ENCODE measurements around the gene PCDHGC3.

The PCDHGC3 gene

DNA sequence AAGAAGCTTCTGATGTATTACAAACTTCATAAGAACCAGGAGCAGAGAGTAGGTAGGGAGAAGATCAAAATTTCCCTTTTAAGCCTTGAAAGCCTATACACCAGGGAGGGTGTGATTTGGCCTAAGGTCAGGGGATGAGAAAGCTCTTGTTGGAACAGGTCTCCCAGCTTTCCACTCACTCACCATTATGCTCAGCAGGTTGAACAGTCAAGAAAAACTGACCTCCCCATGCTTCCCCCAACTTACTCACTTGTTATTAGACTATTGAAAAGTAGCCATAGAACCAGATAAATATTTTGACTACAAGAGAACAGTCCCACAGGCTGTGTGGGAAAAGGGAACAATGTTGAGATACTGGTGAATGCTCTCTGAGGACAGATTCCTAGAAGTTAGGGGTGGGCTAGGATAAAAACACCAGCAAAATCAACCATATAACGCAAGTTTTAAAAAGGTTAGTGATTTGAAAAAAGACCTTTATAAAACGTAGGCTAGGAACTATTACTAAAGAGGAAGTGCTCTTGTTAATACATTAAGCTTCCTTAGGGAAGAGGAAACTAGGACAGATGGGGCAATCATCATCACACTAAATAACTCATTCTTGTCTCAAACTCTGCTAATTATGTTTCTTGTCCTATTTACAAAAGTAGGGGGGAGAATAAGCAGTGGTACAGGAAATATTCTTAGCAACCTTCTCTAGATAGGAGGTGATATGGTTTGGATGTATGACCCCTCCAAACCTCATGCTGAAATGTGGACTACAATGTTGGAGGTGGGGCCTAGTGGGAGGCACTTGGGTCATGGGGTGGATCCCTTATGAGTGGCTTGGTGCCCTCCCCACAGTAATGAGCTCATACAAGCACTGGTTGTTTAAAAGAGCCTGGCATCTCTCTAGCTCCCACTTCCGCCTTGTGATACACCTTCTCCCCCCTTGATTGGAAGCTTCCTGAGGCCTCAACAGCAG is 44.1 kb downstream of the PCDHGC3 start:
- H3K9me3 ChIP-seq (ENCODE audit: control insufficient read depth, low read depth, low read length), result no peaks in the 10 kb centered on the region
- H3K9ac ChIP-seq (ENCODE audit: low read length), result no peak overlapping the region
- H3K4me1 ChIP-seq (ENCODE audit: control insufficient read depth, low read depth, low read length), result peaks cover 11% of the 10 kb centered on the region
- H3K36me3 ChIP-seq (ENCODE audit: control insufficient read depth, low read depth, low read length), result peaks cover 54% of the 10 kb centered on the region
- H3K4me3 ChIP-seq (ENCODE audit: low read length), result no peak overlapping the region
- no peaks in the 10 kb centered on the region for H3K27me3 ChIP-seq (ENCODE audit: control insufficient read depth, insufficient read depth, low read length)
- no peak overlapping the region for H3K27ac ChIP-seq (ENCODE audit: low read length)

GRCh38 chr5:141521244-141521781 is 45.5 kb downstream of the PCDHGC3 start:
- Histone ChIP-seq H3K9ac (ENCODE audit: low read length) (no peak overlapping the region), H3K4me3 (ENCODE audit: low read length) (no peak overlapping the region), H3K4me1 (ENCODE audit: control insufficient read depth, low read depth, low read length) (peaks cover 16% of the 10 kb centered on the region), H3K36me3 (ENCODE audit: control insufficient read depth, low read depth, low read length) (peaks cover 57% of the 10 kb centered on the region), H3K9me3 (ENCODE audit: control insufficient read depth, low read depth, low read length) (no peaks in the 10 kb centered on the region), H3K27me3 (ENCODE audit: control insufficient read depth, insufficient read depth, low read length) (no peaks in the 10 kb centered on the region), H3K27ac (ENCODE audit: low read length) (no peak overlapping the region)

- H3K27ac ChIP-seq (ENCODE audit: low read length), result no peak overlapping the region
- peaks cover 59% of the 10 kb centered on the region for H3K36me3 ChIP-seq (ENCODE audit: control insufficient read depth, low read depth, low read length)
- no peak overlapping the region for H3K9ac ChIP-seq (ENCODE audit: low read length)
- no peaks in the 10 kb centered on the region for H3K9me3 ChIP-seq (ENCODE audit: control insufficient read depth, low read depth, low read length)
- peaks cover 16% of the 10 kb centered on the region for H3K4me1 ChIP-seq (ENCODE audit: control insufficient read depth, low read depth, low read length)
- no peak overlapping the region for H3K4me3 ChIP-seq (ENCODE audit: low read length)
- H3K27me3 ChIP-seq (ENCODE audit: control insufficient read depth, insufficient read depth, low read length), result no peaks in the 10 kb centered on the region
Measured at GRCh38 chr5:141522301-141522700, 46.5 kb downstream of the PCDHGC3 start.

DNA sequence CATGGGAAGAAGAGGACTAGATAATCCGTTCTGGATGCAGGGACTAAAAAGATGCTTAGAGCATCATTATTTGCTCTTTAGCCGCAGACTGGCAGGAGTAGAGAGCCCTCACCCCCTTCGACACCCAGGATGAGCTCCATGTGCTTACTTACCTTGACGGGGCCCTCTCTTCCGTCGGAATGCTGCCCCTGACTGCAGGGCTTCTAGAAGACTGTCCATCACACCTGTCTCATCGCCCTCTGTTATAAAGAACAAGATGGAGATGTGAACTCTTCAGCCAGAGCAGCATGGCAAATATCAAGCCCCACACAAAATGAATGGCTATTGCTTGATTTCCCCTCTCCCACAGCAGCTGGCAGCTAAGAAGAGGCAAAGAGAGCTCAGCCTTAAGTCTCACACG is 48.2 kb downstream of the PCDHGC3 start:
- H3K4me1 ChIP-seq (ENCODE audit: control insufficient read depth, low read depth, low read length), result peaks cover 16% of the 10 kb centered on the region
- no peaks in the 10 kb centered on the region for H3K27me3 ChIP-seq (ENCODE audit: control insufficient read depth, insufficient read depth, low read length)
- H3K27ac ChIP-seq (ENCODE audit: low read length), result peak overlapping the region; percentile 21
- H3K4me3 ChIP-seq (ENCODE audit: low read length), result no peak overlapping the region
- no peaks in the 10 kb centered on the region for H3K9me3 ChIP-seq (ENCODE audit: control insufficient read depth, low read depth, low read length)
- H3K36me3 ChIP-seq (ENCODE audit: control insufficient read depth, low read depth, low read length), result peaks cover 74% of the 10 kb centered on the region
- H3K9ac ChIP-seq (ENCODE audit: low read length), result no peak overlapping the region

- Histone ChIP-seq H3K9me3 (ENCODE audit: control insufficient read depth, low read depth, low read length) (no peaks in the 10 kb centered on the region), H3K27ac (ENCODE audit: low read length) (peak overlapping the region; percentile 28), H3K36me3 (ENCODE audit: control insufficient read depth, low read depth, low read length) (peaks cover 69% of the 10 kb centered on the region), H3K27me3 (ENCODE audit: control insufficient read depth, insufficient read depth, low read length) (no peaks in the 10 kb centered on the region), H3K4me1 (ENCODE audit: control insufficient read depth, low read depth, low read length) (peaks cover 16% of the 10 kb centered on the region), H3K4me3 (ENCODE audit: low read length) (no peak overlapping the region), H3K9ac (ENCODE audit: low read length) (no peak overlapping the region)
Measured at GRCh38 chr5:141524604-141525597, 49.1 kb downstream of the PCDHGC3 start.

GRCh38 chr5:141525653-141526052 is 49.9 kb downstream of the PCDHGC3 start:
- no peak overlapping the region for H3K4me3 ChIP-seq (ENCODE audit: low read length)
- peaks cover 16% of the 10 kb centered on the region for H3K4me1 ChIP-seq (ENCODE audit: control insufficient read depth, low read depth, low read length)
- no peak overlapping the region for H3K27ac ChIP-seq (ENCODE audit: low read length)
- H3K36me3 ChIP-seq (ENCODE audit: control insufficient read depth, low read depth, low read length), result peaks cover 71% of the 10 kb centered on the region
- no peak overlapping the region for H3K9ac ChIP-seq (ENCODE audit: low read length)
- no peaks in the 10 kb centered on the region for H3K27me3 ChIP-seq (ENCODE audit: control insufficient read depth, insufficient read depth, low read length)
- no peaks in the 10 kb centered on the region for H3K9me3 ChIP-seq (ENCODE audit: control insufficient read depth, low read depth, low read length)

DNA sequence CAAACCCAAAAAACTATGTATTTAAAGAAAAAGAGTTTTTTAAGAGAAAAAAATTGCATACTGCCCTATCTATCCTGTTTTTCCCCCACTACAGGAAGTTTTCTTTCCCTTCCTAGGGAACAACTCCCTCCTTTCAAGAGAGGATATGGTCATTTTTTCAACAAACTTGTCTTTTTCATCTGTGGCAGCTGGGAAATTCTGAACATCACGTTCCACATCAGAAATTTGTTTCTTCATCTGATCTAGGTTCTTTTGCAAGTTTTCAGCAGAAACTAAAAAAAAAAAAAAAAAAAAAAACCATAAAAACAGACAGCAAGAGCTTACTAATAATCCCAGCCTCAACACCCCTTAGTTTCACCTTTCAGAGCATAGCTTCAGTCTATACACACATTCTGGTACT is 51.7 kb downstream of the PCDHGC3 start:
- Histone ChIP-seq H3K36me3 (ENCODE audit: control insufficient read depth, low read depth, low read length) (peaks cover 56% of the 10 kb centered on the region), H3K9me3 (ENCODE audit: control insufficient read depth, low read depth, low read length) (no peaks in the 10 kb centered on the region), H3K9ac (ENCODE audit: low read length) (no peak overlapping the region), H3K4me1 (ENCODE audit: control insufficient read depth, low read depth, low read length) (peaks cover 16% of the 10 kb centered on the region), H3K4me3 (ENCODE audit: low read length) (no peak overlapping the region), H3K27me3 (ENCODE audit: control insufficient read depth, insufficient read depth, low read length) (no peaks in the 10 kb centered on the region), H3K27ac (ENCODE audit: low read length) (no peak overlapping the region)
